ENCODE data around the gene IFNGR2.

DNA sequence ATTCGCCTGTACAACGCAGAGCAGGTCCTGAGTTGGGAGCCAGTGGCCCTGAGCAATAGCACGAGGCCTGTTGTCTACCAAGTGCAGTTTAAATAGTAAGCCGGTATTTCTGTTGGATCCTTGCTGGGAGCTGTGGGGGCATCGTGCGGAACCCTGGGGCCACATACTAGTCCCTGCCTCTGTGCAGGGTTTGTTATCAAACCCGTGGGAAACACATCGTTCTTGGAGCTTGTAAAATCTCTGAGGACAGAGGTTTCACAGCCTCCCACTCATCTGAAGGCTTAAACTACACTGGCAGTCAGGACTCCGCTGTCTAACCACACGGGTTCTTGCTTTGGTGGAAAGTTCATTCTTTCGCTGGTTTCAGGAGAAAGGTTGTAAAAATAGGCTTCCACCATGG, 11.7 kb downstream of the IFNGR2 start:
- TF ChIP-seq, protein P1, sequence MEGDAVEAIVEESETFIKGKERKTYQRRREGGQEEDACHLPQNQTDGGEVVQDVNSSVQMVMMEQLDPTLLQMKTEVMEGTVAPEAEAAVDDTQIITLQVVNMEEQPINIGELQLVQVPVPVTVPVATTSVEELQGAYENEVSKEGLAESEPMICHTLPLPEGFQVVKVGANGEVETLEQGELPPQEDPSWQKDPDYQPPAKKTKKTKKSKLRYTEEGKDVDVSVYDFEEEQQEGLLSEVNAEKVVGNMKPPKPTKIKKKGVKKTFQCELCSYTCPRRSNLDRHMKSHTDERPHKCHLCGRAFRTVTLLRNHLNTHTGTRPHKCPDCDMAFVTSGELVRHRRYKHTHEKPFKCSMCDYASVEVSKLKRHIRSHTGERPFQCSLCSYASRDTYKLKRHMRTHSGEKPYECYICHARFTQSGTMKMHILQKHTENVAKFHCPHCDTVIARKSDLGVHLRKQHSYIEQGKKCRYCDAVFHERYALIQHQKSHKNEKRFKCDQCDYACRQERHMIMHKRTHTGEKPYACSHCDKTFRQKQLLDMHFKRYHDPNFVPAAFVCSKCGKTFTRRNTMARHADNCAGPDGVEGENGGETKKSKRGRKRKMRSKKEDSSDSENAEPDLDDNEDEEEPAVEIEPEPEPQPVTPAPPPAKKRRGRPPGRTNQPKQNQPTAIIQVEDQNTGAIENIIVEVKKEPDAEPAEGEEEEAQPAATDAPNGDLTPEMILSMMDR (conservative IDR thresholded peaks at IDR 0.05 in 1 of 2, IDR thresholded peaks at IDR 0.05 in 1 of 2; ENCODE audit: low read depth in 1 of 2, low read length in 2 of 2) = no peak
- TF ChIP-seq EZH2 (IDR thresholded peaks at IDR 0.05; ENCODE audit: low read length, missing control alignments) = no peak
